Calu3 (cell line): ENCODE data around the gene CCDC24. TPM values are rescaled to one million over a fixed set of nuclear protein-coding genes. Genes with fewer than 3 reads are reported as not detected.
A peak's percentile ranks its signal among the peaks of the same experiment; 100 is the strongest.

Source experiments
- BruUV-seq: library from RNA; stranded (reverse); fragments of 400-500 nt; replicated peaks from 2 replicates; lab custom pipeline; 2021; lab: Mats Ljungman, UMichigan
- CTCF ChIA-PET: fragments of 300-600 bp; sonication (Branson Sonifier 250); formaldehyde crosslinking; loops from one replicate; lab custom pipeline; 2022; ENCODE audit warnings: antibody characterized with exemption; lab: Charles Lee
- DNase-seq: peaks from one replicate; pipeline ENCODE4 v3.0.0; 2022
- H3K27ac Mint-ChIP-seq: one replicate; pipeline ENCODE4 v1.8.0; 2022; ENCODE audit warnings: mixed read lengths; ENCODE audit not compliant: unreplicated experiment
- H3K27me3 Mint-ChIP-seq: one replicate; pipeline ENCODE4 v1.8.0; 2022; ENCODE audit warnings: mixed read lengths; ENCODE audit not compliant: unreplicated experiment
- H3K36me3 Mint-ChIP-seq: one replicate; pipeline ENCODE4 v1.8.0; 2022; ENCODE audit warnings: mild to moderate bottlenecking, moderate library complexity, mixed read lengths; ENCODE audit not compliant: insufficient read depth, unreplicated experiment
- H3K4me1 Mint-ChIP-seq: one replicate; pipeline ENCODE4 v1.8.0; 2022; ENCODE audit warnings: mild to moderate bottlenecking, low read depth, mixed read lengths; ENCODE audit not compliant: unreplicated experiment
- H3K4me3 Mint-ChIP-seq: one replicate; pipeline ENCODE4 v1.8.0; 2022; ENCODE audit warnings: mild to moderate bottlenecking, low read depth, moderate library complexity, mixed read lengths; ENCODE audit not compliant: unreplicated experiment
- H3K9me3 Mint-ChIP-seq: one replicate; pipeline ENCODE4 v1.8.0; 2022; ENCODE audit warnings: low read depth, mixed read lengths; ENCODE audit not compliant: unreplicated experiment
- intact Hi-C: fragments of 100-400 bp; cut with micrococcal nuclease; formaldehyde crosslinking; loops from one replicate; pipeline ENCODE4 v1.10.0; 2022; ENCODE audit not compliant: unreplicated experiment
- total RNA-seq: library from RNA; stranded (reverse); gene quantifications from 2 replicates; pipeline ENCODE4 v1.2.3, GENCODE V29; 2022
- TF ChIP-seq, protein P1 (sequence below): fragments of 200-600 bp; IDR thresholded peaks from one replicate; pipeline ENCODE4 v1.8.0; 2022; ENCODE audit warnings: antibody characterized with exemption; ENCODE audit not compliant: unreplicated experiment

The CCDC24 gene
- total RNA-seq, 1 experiment from 2014 or later, result 19.7 TPM

DNA sequence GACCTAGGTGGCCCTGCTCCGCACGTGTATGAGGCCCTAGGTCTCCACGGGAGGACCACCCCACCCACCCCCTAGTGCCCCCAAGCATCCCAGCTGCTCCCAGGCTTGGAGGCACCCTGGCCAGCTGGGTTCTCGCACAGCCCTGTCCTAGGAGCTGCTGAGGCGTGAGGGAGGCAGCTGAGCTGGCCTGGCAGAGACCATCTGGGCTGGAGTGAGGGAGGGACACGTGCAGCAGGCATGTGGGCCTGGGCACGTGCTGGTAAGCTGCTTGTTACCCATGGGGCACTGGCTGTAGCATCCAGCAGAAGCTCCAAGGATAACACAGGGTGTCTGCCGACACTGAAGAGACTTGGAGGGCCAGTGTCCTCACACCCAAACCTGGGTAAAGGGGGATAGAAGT is 29.8 kb downstream of the CCDC24 start:
- no peak for DNase-seq
- no peak overlapping the region for H3K4me3 Mint-ChIP-seq
- H3K9me3 Mint-ChIP-seq, result no peaks in the 10 kb centered on the region
- intact Hi-C loops, result no loop called here
- no peak overlapping the region for H3K27ac Mint-ChIP-seq
- TF ChIP-seq, protein P1, sequence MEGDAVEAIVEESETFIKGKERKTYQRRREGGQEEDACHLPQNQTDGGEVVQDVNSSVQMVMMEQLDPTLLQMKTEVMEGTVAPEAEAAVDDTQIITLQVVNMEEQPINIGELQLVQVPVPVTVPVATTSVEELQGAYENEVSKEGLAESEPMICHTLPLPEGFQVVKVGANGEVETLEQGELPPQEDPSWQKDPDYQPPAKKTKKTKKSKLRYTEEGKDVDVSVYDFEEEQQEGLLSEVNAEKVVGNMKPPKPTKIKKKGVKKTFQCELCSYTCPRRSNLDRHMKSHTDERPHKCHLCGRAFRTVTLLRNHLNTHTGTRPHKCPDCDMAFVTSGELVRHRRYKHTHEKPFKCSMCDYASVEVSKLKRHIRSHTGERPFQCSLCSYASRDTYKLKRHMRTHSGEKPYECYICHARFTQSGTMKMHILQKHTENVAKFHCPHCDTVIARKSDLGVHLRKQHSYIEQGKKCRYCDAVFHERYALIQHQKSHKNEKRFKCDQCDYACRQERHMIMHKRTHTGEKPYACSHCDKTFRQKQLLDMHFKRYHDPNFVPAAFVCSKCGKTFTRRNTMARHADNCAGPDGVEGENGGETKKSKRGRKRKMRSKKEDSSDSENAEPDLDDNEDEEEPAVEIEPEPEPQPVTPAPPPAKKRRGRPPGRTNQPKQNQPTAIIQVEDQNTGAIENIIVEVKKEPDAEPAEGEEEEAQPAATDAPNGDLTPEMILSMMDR, result no peak
- H3K36me3 Mint-ChIP-seq, result peaks cover 18% of the 10 kb centered on the region
- CTCF ChIA-PET, result interaction anchor here (1.0 kb wide), 1 partner anchor 10 kb away, joined by 3 read pairs; the partner anchor contains the start of gene SLC6A9
- no TSS peak for BruUV-seq
- H3K27me3 Mint-ChIP-seq, result no peaks in the 10 kb centered on the region
- H3K4me1 Mint-ChIP-seq, result peaks cover 13% of the 10 kb centered on the region

DNA sequence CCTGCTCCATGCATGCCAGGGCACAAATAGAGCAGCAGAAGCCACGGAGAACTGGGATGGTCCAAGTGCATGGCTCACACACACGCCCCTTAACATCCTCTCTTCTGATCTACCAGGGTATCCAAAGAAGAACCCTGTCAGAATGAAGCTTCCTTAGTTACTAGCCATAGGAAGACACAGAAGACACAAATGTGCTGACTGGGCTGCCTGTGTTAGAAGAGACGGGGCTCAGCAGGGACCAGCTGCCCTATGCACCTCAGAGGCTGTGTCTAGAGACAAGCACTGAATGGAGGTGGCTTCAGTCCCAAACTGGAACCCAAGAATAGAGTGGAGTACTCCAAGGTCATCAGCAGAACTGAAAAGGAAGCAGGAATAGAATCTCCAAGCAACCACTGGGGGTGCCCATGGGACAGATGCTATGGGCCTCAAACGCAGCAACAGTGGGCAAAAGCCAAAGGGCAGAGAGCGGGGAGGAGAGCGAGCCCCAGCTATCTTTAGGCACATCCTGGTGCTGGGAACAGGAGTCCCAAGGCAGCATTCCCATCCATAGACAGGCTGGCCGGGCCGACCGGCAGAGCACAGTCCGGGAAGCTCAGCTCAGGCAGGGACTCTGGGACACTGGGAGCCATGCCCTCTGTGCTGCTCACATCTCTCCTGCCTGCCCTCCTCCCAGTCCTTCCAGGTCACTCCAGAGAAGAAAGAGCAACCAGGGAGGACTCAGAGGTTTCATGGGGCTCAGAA is 30.4 kb downstream of the CCDC24 start:
- H3K27ac Mint-ChIP-seq, result no peak overlapping the region
- no peaks in the 10 kb centered on the region for H3K9me3 Mint-ChIP-seq
- TF ChIP-seq, protein P1, result no peak
- CTCF ChIA-PET, result interaction anchor here (1.0 kb wide), 1 partner anchor 9 kb away, joined by 3 read pairs; the partner anchor contains the start of gene SLC6A9
- no peak overlapping the region for H3K4me3 Mint-ChIP-seq
- no TSS peak for BruUV-seq
- H3K27me3 Mint-ChIP-seq, result no peaks in the 10 kb centered on the region
- no peak for DNase-seq
- peaks cover 13% of the 10 kb centered on the region for H3K4me1 Mint-ChIP-seq
- H3K36me3 Mint-ChIP-seq, result peaks cover 18% of the 10 kb centered on the region
- intact Hi-C loops, result no loop called here

DNA sequence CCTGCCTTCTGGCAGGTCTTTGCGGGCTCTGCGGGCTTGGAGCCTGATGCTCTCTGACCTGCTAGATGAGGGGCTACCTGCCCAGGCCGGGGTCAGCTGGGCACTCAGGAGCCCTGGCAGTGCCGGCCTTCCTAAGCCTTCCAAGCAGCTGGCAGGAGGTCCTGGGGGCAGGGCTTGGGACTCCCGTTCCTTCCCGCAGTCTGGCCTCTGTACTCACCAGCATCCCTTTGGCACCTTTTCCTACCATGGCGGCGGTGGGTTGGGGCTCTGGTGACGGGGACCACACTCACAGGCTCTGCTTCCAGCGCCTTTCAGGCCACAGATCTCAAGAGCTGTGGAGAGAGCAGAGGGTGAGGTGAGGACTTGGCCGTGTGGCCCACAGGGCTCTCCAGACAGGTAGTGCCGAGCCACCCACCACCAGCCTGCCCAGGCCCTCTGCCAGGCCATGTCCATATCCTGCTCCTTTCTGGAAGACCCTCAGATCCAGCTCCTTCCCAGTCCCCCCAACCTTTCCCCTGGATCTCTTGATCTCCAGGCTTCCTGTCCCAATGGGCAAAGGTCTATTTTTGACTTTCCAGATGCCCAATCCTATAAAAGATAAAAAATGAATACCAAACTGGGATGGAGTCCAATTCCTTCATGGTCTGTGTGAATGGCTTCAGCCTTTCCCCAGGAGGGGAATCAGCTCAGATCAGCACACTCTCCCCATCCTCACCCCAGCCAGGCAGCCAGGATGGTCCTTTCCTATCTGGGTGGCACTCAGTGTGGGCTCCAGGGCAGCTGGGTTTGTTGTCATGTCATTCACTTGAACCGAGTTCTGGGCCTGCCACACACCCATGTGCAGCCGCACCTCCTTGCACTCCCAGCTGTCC is 32.9 kb downstream of the CCDC24 start:
- Mint-ChIP-seq H3K4me3 (peak overlapping the region; percentile 27), H3K9me3 (no peaks in the 10 kb centered on the region), H3K27ac (no peak overlapping the region), H3K4me1 (peaks cover 31% of the 10 kb centered on the region), H3K27me3 (no peaks in the 10 kb centered on the region), H3K36me3 (peaks cover 26% of the 10 kb centered on the region)
- CTCF ChIA-PET, result interaction anchor here (0.6 to 1.4 kb wide), 3 partner anchors 10 to 24 kb away, joined by 3 to 5 read pairs (median 4); no protein-coding TSS in a partner anchor
- TF ChIP-seq, protein P1, result no peak
- no TSS peak for BruUV-seq
- no peak for DNase-seq
- intact Hi-C loops, result no loop called here

DNA sequence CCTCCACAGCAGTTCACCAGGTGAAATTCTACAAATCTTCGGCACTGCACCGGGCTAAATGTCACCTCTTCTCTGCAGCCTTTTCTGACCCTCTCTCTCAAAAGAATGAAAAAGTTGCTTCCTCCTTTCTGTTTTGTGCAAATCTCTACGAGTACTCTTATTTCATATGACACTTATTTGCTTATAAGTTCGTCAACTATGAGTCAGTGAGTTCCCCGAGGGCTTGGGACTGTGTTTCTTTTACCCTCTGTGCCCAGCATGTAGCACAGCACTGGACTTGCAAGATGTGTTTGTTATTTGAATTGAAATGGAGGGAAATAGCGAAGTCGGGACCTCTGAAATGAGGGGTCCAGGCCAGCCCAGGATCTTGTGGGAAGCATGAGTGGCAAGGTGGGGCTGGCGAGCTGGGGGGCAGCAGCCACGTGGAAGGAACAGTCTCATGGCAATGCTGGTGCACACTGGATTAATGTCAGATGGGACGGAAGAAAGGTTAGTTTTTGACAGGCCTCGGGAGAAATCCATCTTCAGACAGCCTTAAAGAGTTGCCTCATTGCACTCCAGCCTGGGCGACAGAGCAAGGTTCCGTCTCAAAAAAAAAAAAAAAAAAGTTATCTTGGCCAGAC is 33.6 kb downstream of the CCDC24 start:
- Mint-ChIP-seq H3K4me1 (peaks cover 37% of the 10 kb centered on the region), H3K27ac (no peak overlapping the region), H3K4me3 (peak overlapping the region; percentile 27), H3K36me3 (peaks cover 33% of the 10 kb centered on the region), H3K27me3 (no peaks in the 10 kb centered on the region), H3K9me3 (no peaks in the 10 kb centered on the region)
- TF ChIP-seq, protein P1, result no peak
- no TSS peak for BruUV-seq
- DNase-seq, result no peak
- CTCF ChIA-PET, result interaction anchor here (0.6 to 1.4 kb wide), 6 partner anchors 10 to 853 kb away, joined by 3 to 5 read pairs (median 4); partner anchors contain the start of genes CFAP57 and EBNA1BP2
- intact Hi-C loops, result no loop called here
